Esophagus muscularis mucosa (tissue), 3 donors: ENCODE results near the gene TLE6.

ENCODE experiments used
- CTCF ChIP-seq, 3 experiments: fragments of 200-600 bp in 2 of 3; fragments of 450-650 bp in 1 of 3; sonication (generic) in 2 of 3; IDR thresholded peaks; one replicate each; pipeline ENCODE4 v1.5.1; 2017 to 2019; ENCODE audit warnings: antibody characterized with exemption in 3 of 3, mild to moderate bottlenecking in 2 of 3, moderate library complexity in 1 of 3
- POLR2A ChIP-seq: fragments of 450-650 bp; IDR thresholded peaks from one replicate; pipeline ENCODE4 v1.6.1; 2017; ENCODE audit warnings: antibody characterized with exemption, moderate library complexity, mild to moderate bottlenecking, low read depth
- POLR2AphosphoS5 ChIP-seq, 2 donors: sonication (generic); formaldehyde crosslinking; IDR thresholded peaks; one replicate each; pipeline ENCODE4 v1.6.1; 2017; ENCODE audit warnings: antibody characterized with exemption in 2 of 2

DNA sequence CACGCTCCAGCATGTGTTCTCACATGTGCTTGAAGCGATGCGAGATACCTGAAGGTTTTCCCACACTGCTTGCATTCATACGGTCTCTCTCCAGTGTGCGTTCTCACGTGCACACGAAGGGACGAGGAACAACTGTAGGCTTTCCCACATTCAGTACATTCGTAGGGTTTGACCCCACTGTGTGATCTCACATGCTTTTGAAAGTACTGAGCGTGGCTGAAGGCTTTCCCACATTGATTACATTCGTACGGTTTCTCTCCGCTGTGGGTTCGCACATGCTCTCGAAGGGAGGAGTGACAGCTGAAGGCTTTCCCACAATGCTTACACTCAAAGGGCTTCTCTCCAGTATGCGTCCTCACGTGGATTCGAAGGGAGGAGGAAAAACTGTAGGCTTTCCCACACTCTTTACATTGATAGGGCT, 43.9 kb upstream of the TLE6 start:
- TF ChIP-seq CTCF (IDR thresholded peaks at IDR 0.05) (no peak), POLR2A (no peak), POLR2AphosphoS5 (IDR thresholded peaks at IDR 0.05) (no peak)
